Endothelial cell (in vitro differentiated cells): Measurements from ENCODE around the gene RBM33. TPM values are rescaled to one million over a fixed set of nuclear protein-coding genes. Genes with fewer than 3 reads are reported as not detected.

Source experiments
- DNase-seq: peaks from one replicate; pipeline ENCODE4 v3.0.0; 2021; ENCODE audit warnings: low spot score
- H3K27ac Mint-ChIP-seq: one replicate; pipeline ENCODE4 v1.8.0; 2021; ENCODE audit warnings: mixed read lengths, inconsistent platforms; ENCODE audit not compliant: unreplicated experiment
- H3K27me3 Mint-ChIP-seq: one replicate; pipeline ENCODE4 v1.8.0; 2021; ENCODE audit warnings: mild to moderate bottlenecking, moderate library complexity, mixed read lengths, inconsistent platforms; ENCODE audit not compliant: unreplicated experiment
- H3K36me3 Mint-ChIP-seq: one replicate; pipeline ENCODE4 v1.8.0; 2021; ENCODE audit warnings: mild to moderate bottlenecking, low read depth, mixed read lengths, inconsistent platforms; ENCODE audit not compliant: unreplicated experiment
- H3K4me1 Mint-ChIP-seq: one replicate; pipeline ENCODE4 v1.8.0; 2021; ENCODE audit warnings: mild to moderate bottlenecking, mixed read lengths, inconsistent platforms; ENCODE audit not compliant: unreplicated experiment
- H3K4me3 Mint-ChIP-seq: one replicate; pipeline ENCODE4 v1.8.0; 2021; ENCODE audit warnings: mild to moderate bottlenecking, mixed read lengths, inconsistent platforms; ENCODE audit not compliant: unreplicated experiment
- H3K9me3 Mint-ChIP-seq: one replicate; pipeline ENCODE4 v1.8.0; 2021; ENCODE audit warnings: mixed read lengths, inconsistent platforms; ENCODE audit not compliant: unreplicated experiment
- CTCF ChIP-seq: fragments of 200-600 bp; sonication (generic); IDR thresholded peaks from one replicate; pipeline ENCODE4 v1.5.0; 2021; ENCODE audit warnings: antibody characterized with exemption; ENCODE audit not compliant: unreplicated experiment
- total RNA-seq: library from RNA; stranded (reverse); fragmentation: NEBNext Ultra II Directional; extraction: Animal tissue kit (Norgen Biotek cat#: 25700); gene quantifications from one replicate; pipeline ENCODE4 v1.2.1, GENCODE V29; 2021; ENCODE audit not compliant: unreplicated experiment

The RBM33 gene
- total RNA-seq, 1 donor from 2014 or later, result 65.3 TPM

GRCh38 chr7:155797262-155798250 is 153.1 kb downstream of the RBM33 start:
- peaks cover 19% of the 10 kb centered on the region for H3K27me3 Mint-ChIP-seq
- no peak overlapping the region for H3K27ac Mint-ChIP-seq
- no peak for TF ChIP-seq CTCF
- no peaks in the 10 kb centered on the region for H3K36me3 Mint-ChIP-seq
- no peak overlapping the region for H3K4me3 Mint-ChIP-seq
- no peaks in the 10 kb centered on the region for H3K9me3 Mint-ChIP-seq
- peaks cover 11% of the 10 kb centered on the region for H3K4me1 Mint-ChIP-seq
- DNase-seq, result no peak

GRCh38 chr7:155798673-155799439 is 154.4 kb downstream of the RBM33 start:
- DNase-seq, result no peak
- Mint-ChIP-seq H3K27ac (no peak overlapping the region), H3K9me3 (no peaks in the 10 kb centered on the region), H3K27me3 (peaks cover 20% of the 10 kb centered on the region), H3K4me3 (no peak overlapping the region), H3K4me1 (peaks cover 13% of the 10 kb centered on the region), H3K36me3 (no peaks in the 10 kb centered on the region)
- no peak for TF ChIP-seq CTCF

GRCh38 chr7:155799514-155799913 is 155.1 kb downstream of the RBM33 start:
- no peaks in the 10 kb centered on the region for H3K9me3 Mint-ChIP-seq
- DNase-seq, result no peak
- H3K27ac Mint-ChIP-seq, result no peak overlapping the region
- no peaks in the 10 kb centered on the region for H3K36me3 Mint-ChIP-seq
- peaks cover 13% of the 10 kb centered on the region for H3K4me1 Mint-ChIP-seq
- no peak for TF ChIP-seq CTCF
- peaks cover 20% of the 10 kb centered on the region for H3K27me3 Mint-ChIP-seq
- H3K4me3 Mint-ChIP-seq, result no peak overlapping the region

- no peak for TF ChIP-seq CTCF
- Mint-ChIP-seq H3K27me3 (peaks cover 20% of the 10 kb centered on the region), H3K27ac (no peak overlapping the region)
Observed at GRCh38 chr7:155800301-155800700, 155.8 kb downstream of the RBM33 start.

More at GRCh38 chr7:155800301-155800700, 155.8 kb downstream of the RBM33 start:
- H3K4me3 Mint-ChIP-seq, result no peak overlapping the region
- no peak for DNase-seq
- H3K4me1 Mint-ChIP-seq, result peaks cover 13% of the 10 kb centered on the region
- H3K9me3 Mint-ChIP-seq, result no peaks in the 10 kb centered on the region
- H3K36me3 Mint-ChIP-seq, result no peaks in the 10 kb centered on the region
